Heart left ventricle (tissue), 13 donors: ENCODE data around the gene IFNGR2.

Experiments
- CTCF ChIP-seq, 12 donors: fragments of 200-600 bp; sonication (generic) in 4 of 12; IDR thresholded peaks; one replicate each; pipeline versions ENCODE4 v1.5.0 to v1.8.0; 2018 to 2022; ENCODE audit warnings: antibody characterized with exemption in 12 of 12, mild to moderate bottlenecking in 5 of 12
- POLR2A ChIP-seq, 2 donors: fragments of 450-650 bp; IDR thresholded peaks; one replicate each; pipeline ENCODE4 v1.6.1; 2017; ENCODE audit warnings: antibody characterized with exemption in 2 of 2, mild to moderate bottlenecking in 2 of 2, moderate library complexity in 2 of 2
- donor health status: ischemic (EF 13 %, LVEDD 7.1; RV severe dilation, severe dysfunction).
- donor health status: DM: no; HTN: yes; CAD: no.
- donor health status: DM: no; HTN: no; CAD: no.
- donor health status: ischemic (EF 25% LVEDD 6.9; RV normal size, moderate dysfunction).
- donor health status: ischemic (EF 25% LVEDD 5.7; RV mildly dilated, moderate dysfunction).
- donor health status: ischemic (EF 35%, LVEDD 5.7; RV mildly dilated, moderate dysfunction).
- donor health status: nonischemic (EF 11% LVEDD 7.7; RV severe dilation, severe dysfunction).
- donor health status: DM: yes; HTN: yes; CAD: no.
- donor health status: PGD.
- donor health status: ischemic (EF 29% LVEDD 5.4; RV normal size, mild dysfunction).
- donor health status: nonischemic (EF 23%, LVEDD 6.1; RV moderate dilation, normal function).

GRCh38 chr21:33394260-33394659 is 9.0 kb upstream of the IFNGR2 start:
- no peak for TF ChIP-seq CTCF (IDR thresholded peaks at IDR 0.05)
- TF ChIP-seq POLR2A (IDR thresholded peaks at IDR 0.05): no peak
